GM18867 (cell line): ENCODE data around the gene CDH15.
"Not testable (repeated sequence)": the region's sequence is repeated elsewhere in the genome, so short reads cannot be mapped to it uniquely, and the experiment has no call there.

Source experiments
- ATAC-seq: cut with Tn5 transposase; IDR thresholded peaks from one replicate; pipeline ENCODE4 v1.9.1; 2021; ENCODE audit warnings: mild to moderate bottlenecking, moderate library complexity; ENCODE audit not compliant: unreplicated experiment

Gene CDH15

DNA sequence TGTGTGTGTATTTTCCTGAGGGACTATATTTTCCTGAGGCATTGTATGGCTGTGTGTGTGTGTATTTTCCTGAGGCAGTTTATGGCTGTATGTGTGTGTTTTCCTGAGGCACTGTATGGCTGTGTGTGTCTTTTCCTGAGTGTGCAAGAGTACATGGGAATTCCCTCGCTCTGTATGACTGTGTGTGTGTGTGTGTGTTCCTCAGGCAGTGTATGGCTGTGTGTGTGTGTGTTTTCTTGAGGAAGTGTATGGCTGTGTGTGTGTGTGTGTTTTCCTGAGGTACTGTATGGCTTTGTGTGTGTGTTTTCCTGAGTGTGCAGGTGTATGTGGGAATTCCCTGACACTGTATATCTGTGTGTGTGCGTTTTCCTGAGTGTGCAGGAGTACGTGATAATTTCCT, 50.1 kb downstream of the CDH15 start:
- no peak for ATAC-seq

DNA sequence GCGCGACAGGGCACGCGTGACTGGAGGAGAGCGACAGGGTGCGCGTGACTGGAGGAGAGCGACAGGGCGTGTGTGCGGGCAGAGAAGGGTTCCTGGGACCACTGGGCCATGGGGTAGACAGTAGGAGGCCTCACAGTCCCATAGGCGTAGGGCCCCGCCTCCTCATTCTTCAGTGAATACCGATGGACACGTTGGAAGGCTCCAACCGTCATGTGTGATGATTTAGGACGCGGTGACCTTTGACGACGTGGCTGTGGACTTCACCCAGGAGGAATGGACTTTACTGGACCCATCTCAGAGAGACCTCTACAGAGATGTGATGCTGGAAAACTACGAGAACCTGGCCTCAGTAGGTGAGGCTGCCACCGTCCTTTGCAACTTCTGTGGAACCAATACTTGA, 51.4 kb downstream of the CDH15 start:
- no peak for ATAC-seq

DNA sequence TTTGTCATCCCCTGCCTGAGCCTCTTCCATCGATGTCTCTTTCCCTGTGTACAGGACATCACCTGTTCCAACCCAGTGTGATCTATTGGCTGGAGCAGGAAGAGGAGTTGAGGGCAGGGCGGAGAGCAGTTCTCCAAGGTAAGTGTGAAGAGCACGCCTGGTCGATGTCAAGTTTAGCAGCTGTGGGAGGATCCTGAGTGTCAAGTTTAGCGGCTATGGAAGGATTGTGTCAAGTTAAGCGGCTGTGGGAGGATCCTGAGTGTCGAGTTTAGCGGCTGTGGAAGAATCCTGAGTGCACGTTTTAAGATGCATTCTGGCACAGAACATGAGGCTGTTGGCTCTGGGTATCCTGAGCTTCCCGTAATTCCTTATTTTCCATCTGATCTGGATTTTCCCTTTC, 53.1 kb downstream of the CDH15 start:
- ATAC-seq: no peak

DNA sequence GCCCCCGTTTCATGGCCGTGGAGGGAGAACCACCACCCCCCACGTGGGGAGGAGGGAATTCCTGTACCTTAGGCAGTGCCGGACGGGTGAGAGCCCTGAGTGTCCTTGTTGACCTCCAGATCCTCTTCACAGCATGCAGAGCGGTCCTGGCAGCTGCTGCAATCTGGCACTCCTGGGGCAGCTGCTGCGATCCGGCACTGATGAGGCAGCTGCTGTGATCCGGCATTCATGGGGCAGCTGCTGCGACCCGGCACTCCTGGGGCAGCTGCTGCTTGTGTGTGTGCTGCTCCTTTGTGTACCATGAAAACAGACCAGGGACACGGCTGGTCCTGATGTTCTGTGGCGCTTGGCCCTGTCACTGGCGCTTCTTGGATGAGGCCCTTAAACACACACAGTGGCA, 58.7 kb downstream of the CDH15 start:
- ATAC-seq: no peak

DNA sequence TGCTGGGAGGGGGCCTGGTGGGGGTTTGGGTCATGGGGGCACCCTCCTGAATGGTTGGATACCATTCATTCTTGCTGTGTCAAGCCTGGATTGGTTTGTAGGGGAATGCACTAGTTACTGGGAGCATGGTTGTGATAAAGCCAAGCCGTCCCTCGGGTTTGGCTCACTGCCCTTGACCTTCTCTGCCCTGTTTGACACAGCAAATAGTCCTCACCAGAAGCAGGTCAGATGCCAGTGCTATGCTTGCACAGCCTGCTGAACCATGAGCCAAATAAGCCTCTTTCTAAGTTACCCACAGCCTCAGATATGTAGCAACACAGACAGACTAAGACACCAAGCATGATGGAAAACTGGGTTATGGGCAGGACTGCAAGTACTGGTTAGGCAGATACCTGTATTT, 60.6 kb downstream of the CDH15 start:
- ATAC-seq: no peak

DNA sequence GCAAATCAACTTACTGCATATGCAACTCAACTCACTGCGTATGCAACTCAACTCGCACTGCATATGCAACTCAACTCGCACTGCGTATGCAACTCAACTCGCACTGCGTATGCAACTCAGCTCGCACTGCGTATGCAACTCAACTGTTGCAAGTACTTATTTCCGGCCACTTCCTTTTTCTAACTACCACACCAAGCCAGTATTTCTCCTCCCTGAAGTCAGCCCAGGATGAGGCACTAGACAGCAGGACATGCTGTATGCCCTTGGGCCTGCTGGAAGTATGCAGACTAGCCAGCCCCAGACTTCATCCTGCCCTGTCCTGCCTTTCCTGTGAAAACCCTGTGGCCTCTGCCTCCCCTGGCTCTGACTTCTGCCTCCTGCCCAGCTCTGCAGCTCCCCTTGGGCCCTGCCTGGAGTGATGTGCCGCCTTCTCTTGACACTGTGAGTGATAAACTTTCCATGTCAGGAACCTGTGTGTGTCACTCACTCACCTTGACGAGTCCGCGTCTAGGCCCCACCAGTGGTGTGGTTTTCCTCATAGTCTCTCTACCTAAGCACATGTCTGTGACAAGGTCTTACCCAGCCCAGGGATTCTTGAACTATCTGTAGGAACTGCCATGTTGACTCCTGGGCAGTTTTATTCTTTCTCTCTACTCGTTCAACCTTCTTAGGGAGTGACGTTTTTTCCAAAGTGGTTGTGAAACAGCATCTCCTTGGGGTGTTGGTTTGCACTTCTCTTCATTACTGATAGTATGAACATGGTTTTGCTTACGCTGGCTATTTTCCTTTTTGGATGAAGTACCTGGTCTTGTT, 62.3 kb downstream of the CDH15 start:
- no peak for ATAC-seq

DNA sequence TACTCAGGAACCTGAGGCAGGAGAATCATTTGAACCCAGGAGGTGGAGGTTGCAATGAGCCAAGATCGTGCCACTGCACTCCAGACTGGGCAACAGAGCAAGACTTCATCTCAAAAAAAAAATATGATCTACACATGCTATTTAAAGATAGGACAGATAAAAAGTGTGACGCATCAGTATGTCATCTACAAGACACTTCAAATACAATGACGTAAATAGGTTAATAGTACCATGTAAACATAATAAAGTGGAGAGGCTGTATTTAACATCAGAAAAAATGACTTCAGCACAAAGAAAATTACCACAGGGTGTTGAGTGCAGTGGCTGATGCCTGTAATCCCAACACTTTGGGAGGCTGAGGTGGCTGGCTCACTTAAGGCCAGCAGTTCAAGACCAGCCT, 66.2 kb downstream of the CDH15 start:
- ATAC-seq: no peak

DNA sequence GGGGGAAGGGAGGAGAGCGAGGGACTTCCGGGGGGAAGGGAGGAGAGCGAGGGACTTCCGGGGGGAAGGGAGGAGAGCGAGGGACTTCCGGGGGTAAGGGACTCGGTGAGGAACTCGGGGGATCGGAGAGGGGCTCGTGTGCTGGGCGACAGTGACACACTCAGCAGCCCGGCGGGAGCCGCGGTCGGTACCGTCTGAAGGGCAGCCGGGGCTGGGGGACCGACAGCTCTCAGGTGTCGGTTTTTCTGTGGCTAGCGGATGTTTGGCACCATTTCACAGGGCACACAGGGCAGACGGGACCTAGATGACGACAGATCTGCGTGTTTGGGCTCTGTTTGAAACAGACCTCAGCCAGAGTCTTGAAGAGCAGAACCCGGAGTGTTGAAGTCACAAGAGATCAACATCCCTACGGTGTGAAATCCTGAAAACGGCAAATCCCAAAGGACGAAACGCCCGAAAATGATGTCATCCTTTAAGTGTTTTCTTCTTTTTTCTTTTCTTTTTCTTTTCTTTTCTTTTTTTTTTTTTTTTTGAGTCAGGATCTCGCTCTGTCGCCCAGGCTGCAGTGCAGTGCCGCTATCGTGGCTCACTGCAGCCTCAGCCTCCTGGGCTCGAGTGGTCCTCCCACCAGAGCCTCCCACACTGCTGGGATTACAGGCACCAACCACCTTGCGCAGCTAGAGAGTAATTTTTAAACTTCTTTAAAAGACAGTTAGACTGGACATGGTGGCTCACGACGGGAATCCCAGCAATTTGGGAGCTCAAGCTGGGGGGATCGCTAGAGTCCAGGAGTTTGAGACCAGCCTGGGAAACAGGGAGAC, 69.8 kb downstream of the CDH15 start:
- peak; percentile 71 for ATAC-seq

DNA sequence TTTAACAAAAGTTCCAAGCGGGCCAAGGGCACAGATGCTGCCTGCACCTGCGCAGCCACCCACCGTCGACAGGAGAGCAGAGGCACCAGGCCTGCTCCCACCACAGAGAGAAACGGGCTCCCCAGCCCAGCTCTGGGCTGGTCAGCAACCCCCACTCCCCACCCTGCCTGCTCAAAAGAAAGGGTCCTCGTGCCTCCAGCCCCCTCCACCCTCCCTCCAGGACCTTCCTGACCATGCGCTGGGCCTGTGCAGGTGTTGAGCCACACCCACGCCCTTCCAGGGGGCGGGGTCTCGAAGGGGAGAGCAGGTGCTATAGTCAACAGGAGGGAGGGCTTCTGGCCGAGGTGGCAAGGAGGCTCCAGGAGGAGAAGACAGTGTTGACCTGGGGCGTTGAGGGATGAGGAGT, 71.2 kb downstream of the CDH15 start:
- ATAC-seq: no peak

DNA sequence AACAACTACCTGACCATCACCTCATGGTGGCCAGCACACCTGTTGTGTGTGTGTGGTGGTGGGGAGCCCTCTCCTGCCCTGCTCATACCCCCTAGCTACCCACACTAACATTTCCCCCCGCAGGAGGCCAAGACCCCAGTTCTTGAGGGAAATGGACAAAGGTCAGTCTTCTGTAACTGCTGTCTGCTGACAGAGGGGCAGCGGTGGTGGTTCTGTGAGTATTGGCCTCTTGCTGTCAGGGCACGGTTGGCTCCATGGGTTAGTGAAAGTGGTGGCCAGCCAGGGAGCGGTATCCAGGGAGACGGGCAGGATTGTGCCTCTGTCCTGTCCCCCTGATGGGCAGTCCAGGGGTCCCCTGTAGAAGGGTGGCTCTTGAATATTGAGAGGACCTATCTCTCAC, 72.1 kb downstream of the CDH15 start:
- no peak for ATAC-seq

DNA sequence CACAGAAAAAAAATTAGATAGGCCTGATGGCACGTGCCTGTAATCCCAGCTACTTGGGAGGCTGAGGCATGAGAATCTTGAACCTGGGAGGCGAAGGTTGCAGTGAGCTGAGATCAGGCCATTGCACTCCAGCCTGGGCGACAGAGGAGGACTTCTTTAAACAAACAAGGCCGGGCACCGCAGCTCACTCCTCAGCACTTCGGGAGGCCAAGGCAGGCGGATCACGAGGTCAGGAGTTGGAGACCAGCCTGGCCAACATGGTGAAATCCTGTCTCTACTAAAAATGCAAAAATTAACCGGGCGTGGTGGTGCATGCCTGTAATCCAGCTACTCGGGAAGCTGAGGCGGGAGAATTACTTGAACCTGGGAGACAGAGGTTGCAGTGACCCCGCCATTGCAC, 72.7 kb downstream of the CDH15 start:
- not testable (repeated sequence) for ATAC-seq

DNA sequence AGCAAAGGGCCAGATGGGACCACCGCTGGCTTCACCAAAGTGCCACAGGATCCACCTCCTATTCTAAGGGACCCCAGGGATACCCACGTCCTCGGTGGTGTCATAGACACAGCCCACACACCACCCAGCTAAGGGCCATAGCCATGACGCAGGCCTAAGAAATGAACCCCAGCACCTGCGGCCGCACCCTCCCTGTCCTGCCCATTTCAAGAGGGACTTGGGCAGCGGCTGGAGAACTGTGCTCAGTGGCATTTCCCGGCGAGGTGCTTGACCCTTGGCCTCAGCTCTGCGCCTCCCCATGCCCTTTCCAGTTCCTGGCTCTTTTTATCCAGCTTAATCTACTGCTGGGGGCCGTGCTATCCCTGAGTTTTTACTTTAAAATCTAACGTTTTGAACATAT, 73.2 kb downstream of the CDH15 start:
- no peak for ATAC-seq
